GM19238 (cell line): ENCODE data around the gene CCNL2.
"Not testable (repeated sequence)": the region's sequence is repeated elsewhere in the genome, so short reads cannot be mapped to it uniquely, and the experiment has no call there.

Experiments used
- DNase-seq: peaks from one replicate; pipeline ENCODE4 v3.0.0; 2011; ENCODE audit warnings: low spot score; ENCODE audit not compliant: insufficient read length

The CCNL2 gene

GRCh38 chr1:1399187-1399871 is at the start of gene CCNL2:
TSS of gene CCNL2 (minus strand) at chr1:1399335. CDS start at chr1:1399306, 29 bp downstream.
- peak; percentile 98 for DNase-seq

DNA sequence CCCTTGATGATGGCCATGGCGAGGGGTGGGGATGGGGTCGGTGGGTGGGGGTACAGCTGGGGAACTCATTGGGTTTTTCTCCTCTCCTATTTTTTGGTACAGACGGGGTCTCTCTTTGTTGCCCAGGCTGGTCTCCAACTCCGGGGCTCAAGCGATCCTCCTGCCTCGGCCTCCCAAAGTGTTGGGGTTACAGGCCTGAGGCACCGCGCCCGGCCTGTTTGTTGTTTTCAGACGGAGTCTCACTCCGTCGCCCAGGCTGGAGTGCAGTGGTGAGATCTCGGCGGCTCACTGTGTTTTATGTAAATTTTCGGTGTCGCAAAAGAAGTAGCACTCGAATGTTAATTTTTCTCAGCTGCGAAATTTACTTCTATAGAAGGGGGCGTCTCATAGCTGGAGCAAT is 47.5 kb upstream of the CCNL2 start:
- not testable (repeated sequence) for DNase-seq

- no peak for DNase-seq
These were observed 43.1 kb upstream of the CCNL2 start for GRCh38 chr1:1442069-1442770.

- DNase-seq: peak; percentile 86
These were observed 42.1 kb upstream of the CCNL2 start for GRCh38 chr1:1441002-1441888.

DNA sequence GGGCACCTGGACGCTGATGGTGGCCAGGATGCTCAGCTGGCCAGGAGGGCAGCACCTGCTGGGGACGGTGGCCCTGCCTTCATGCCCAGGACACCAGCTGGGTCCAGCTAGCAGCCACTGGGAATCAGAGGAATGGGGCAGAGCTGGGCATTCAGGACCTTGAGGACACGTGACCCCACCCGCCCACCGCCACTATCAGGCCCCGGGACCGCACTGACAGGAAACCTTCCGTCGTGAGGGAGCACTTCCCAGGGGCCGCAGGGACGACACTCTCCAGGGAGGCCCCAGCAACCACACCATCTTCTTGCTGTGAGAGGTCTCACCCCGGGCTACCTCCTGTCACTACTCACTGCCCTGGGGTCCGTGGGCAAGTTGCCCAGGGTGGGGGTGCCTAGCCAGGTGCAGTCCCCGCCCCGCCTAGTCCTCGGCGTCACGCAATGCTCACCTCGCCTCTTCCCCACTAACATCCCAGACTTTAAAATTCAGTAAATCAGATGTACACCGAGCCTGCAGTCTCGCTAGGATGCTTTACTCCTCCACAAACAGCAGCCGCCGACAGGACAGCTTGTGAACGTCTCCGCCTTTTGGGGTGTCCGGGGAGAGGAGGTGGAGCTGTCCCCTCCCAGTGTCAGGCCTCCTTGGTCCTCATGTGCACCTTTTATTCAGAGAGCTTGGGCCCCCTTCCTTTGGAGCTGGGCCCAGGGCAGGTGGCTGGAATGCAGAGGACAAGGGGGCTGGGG is 41.3 kb upstream of the CCNL2 start:
- peak; percentile 4 for DNase-seq

DNA sequence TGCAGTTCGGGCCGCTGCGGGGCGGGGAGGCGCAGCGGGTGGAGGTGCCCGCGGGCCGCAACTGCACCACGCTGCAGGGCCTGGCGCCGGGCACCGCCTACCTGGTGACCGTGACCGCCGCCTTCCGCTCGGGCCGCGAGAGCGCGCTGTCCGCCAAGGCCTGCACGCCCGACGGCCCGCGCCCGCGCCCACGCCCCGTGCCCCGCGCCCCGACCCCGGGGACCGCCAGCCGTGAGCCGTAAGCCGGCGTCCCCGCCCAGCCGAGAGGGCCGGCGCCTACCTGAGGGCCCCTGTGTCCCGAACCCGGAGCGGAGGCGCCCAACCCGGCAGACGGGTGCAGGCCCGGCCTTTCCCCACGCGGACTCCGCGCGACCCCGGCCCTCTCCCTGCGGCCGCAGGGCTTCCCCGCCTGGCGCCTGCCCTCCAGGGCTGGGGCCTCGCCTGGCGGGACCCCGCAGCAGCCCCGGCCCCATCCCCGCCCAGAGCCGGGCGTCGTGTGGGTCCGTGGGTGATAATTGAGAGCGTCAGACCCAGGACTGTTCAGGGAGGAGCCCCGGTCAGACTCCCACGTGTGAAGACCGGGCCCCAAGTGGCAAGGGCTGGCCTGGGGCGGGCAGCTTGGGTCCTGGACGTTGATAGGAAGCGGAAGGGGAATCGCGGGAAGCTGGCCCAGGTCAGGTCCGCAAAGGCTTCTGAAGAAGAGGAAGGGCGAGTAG is 40.6 kb upstream of the CCNL2 start:
- DNase-seq: peak; percentile 7

GRCh38 chr1:1438531-1439381 is 39.6 kb upstream of the CCNL2 start:
- DNase-seq: peak; percentile 32

- DNase-seq: peak; percentile 80
These were observed 38.8 kb upstream of the CCNL2 start for GRCh38 chr1:1437904-1438376.

GRCh38 chr1:1437033-1437903 is 38.1 kb upstream of the CCNL2 start:
- peak; percentile 23 for DNase-seq

GRCh38 chr1:1436630-1437032 is 37.5 kb upstream of the CCNL2 start:
- DNase-seq: peak; percentile 19

- no peak for DNase-seq
These were observed 36.9 kb upstream of the CCNL2 start for GRCh38 chr1:1435911-1436629.

- DNase-seq: peak; percentile 90
These were observed 36.2 kb upstream of the CCNL2 start, which contains the start of gene VWA1 for GRCh38 chr1:1435106-1435903. TSS of gene VWA1 (plus strand) at chr1:1435690. CDS start at chr1:1435749, 59 bp downstream.

- peak; percentile 11 for DNase-seq
These were observed 35.6 kb upstream of the CCNL2 start for GRCh38 chr1:1434824-1435105.

- DNase-seq: peak; percentile 46
These were observed 35.1 kb upstream of the CCNL2 start for GRCh38 chr1:1434131-1434823.

DNA sequence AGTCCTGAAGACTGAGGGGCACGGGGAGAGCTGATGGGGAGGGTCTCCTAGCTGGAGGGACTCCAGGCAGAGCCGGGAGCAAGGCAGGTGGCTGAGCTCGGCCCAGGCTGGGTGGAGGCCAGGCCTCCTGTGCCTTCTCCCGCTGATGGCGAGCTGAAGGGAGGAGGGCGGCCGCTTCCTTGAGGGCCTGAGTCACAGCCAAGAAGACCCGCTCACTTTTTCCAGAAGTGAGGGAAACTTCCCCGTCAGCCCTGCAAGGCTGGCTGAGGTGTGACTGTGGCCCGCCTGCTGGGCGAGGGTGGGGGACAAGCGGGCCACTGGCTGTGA is 34.6 kb upstream of the CCNL2 start:
- DNase-seq: peak; percentile 24

- peak; percentile 24 for DNase-seq
These were observed 34.0 kb upstream of the CCNL2 start for GRCh38 chr1:1432951-1433803.
